GM23338 (cell line): ENCODE results near the gene PLD1. TPM values are rescaled to one million over a fixed set of nuclear protein-coding genes. Genes with fewer than 3 reads are reported as not detected.

Experiments
- ATAC-seq: fragments of 200-7000 bp; cut with Tn5 transposase; 3 replicates; pipeline ENCODE4 v1.9.1; 2020
- DNase-seq: peaks from one replicate; pipeline ENCODE4 v3.0.0-alpha.2; 2015; ENCODE audit warnings: low spot score
- H2AFZ ChIP-seq: fragments of 200-600 bp; sonication (generic); 2 replicates; pipeline ENCODE4 v1.8.0; 2016; ENCODE audit warnings: antibody characterized with exemption, mild to moderate bottlenecking, moderate library complexity
- H3F3A ChIP-seq: fragments of 200-600 bp; sonication (generic); replicated peaks from 2 replicates; pipeline ENCODE4 v1.8.0; 2017; ENCODE audit warnings: antibody characterized with exemption, mixed run types, low read depth
- H3K27ac ChIP-seq: fragments of 200-600 bp; sonication (generic); 2 replicates; pipeline ENCODE4 v1.6.1; 2016; ENCODE audit warnings: low read depth
- H3K27me3 ChIP-seq: fragments of 200-600 bp; sonication (generic); 2 replicates; pipeline ENCODE4 v1.8.0; 2016; ENCODE audit warnings: mild to moderate bottlenecking, mixed run types, moderate library complexity; ENCODE audit not compliant: insufficient read depth
- H3K36me3 ChIP-seq: fragments of 200-600 bp; sonication (generic); 2 replicates; pipeline ENCODE4 v1.8.0; 2016; ENCODE audit warnings: mild to moderate bottlenecking; ENCODE audit not compliant: insufficient read depth
- H3K4me1 ChIP-seq: fragments of 200-600 bp; sonication (generic); 2 replicates; pipeline ENCODE4 v1.8.0; 2016; ENCODE audit warnings: mild to moderate bottlenecking, moderate library complexity; ENCODE audit not compliant: insufficient read depth
- H3K4me2 ChIP-seq: fragments of 200-600 bp; sonication (generic); 2 replicates; pipeline ENCODE4 v1.7.1; 2017; ENCODE audit warnings: mixed run types
- H3K4me3 ChIP-seq: fragments of 200-600 bp; sonication (generic); 2 replicates; pipeline ENCODE4 v1.6.1; 2016; ENCODE audit warnings: mixed run types
- H3K79me2 ChIP-seq: fragments of 200-600 bp; sonication (generic); replicated peaks from 2 replicates; pipeline ENCODE4 v1.8.0; 2017; ENCODE audit warnings: mild to moderate bottlenecking; ENCODE audit not compliant: insufficient read depth
- H3K9me2 ChIP-seq: fragments of 200-600 bp; sonication (generic); 2 replicates; pipeline ENCODE4 v1.8.0; 2017; ENCODE audit not compliant: insufficient read depth
- H4K20me1 ChIP-seq: fragments of 200-600 bp; sonication (generic); replicated peaks from 2 replicates; pipeline ENCODE4 v1.8.0; 2017; ENCODE audit warnings: mild to moderate bottlenecking; ENCODE audit not compliant: insufficient read depth
- H3K27ac Mint-ChIP-seq: 2 replicates; pipeline ENCODE4 v1.8.0; 2020; ENCODE audit warnings: inconsistent platforms, mild to moderate bottlenecking, moderate library complexity, mixed read lengths
- H3K27me3 Mint-ChIP-seq: 3 replicates; pipeline ENCODE4 v1.8.0; 2022; ENCODE audit warnings: low read depth, mild to moderate bottlenecking, moderate library complexity, mixed read lengths, inconsistent platforms; ENCODE audit not compliant: insufficient read depth, poor library complexity
- H3K36me3 Mint-ChIP-seq: 3 replicates; pipeline ENCODE4 v1.8.0; 2021; ENCODE audit warnings: low read depth, mild to moderate bottlenecking, inconsistent platforms, moderate library complexity, mixed read lengths
- H3K4me1 Mint-ChIP-seq: 3 replicates; pipeline ENCODE4 v1.8.0; 2020; ENCODE audit warnings: mild to moderate bottlenecking, inconsistent platforms, mixed read lengths
- H3K4me3 Mint-ChIP-seq: 3 replicates; pipeline ENCODE4 v1.8.0; 2021; ENCODE audit warnings: moderate library complexity, mild to moderate bottlenecking, inconsistent platforms, mixed read lengths
- H3K9me3 Mint-ChIP-seq: 3 replicates; pipeline ENCODE4 v1.8.0; 2020; ENCODE audit warnings: moderate library complexity, mild to moderate bottlenecking, inconsistent platforms, mixed read lengths
- CREB1 ChIP-seq: fragments of 250-450 bp; sonication (Bioruptor Pico); IDR thresholded peaks from 2 replicates; pipeline ENCODE4 v1.5.0; 2020; ENCODE audit warnings: low read depth, mild to moderate bottlenecking, moderate library complexity
- JUNB ChIP-seq: IDR thresholded peaks from one replicate; pipeline ENCODE4 v1.6.1; 2016; ENCODE audit warnings: antibody characterized with exemption; ENCODE audit not compliant: unreplicated experiment
- NANOG ChIP-seq: IDR thresholded peaks from 2 replicates; pipeline ENCODE4 v1.6.1; 2016; ENCODE audit warnings: antibody characterized with exemption, borderline replicate concordance
- POLR2AphosphoS5 ChIP-seq: IDR thresholded peaks from 2 replicates; pipeline ENCODE4 v1.6.1; 2016; ENCODE audit warnings: antibody characterized with exemption, low read depth
- ZNF331 ChIP-seq: fragments of 250-450 bp; sonication (Bioruptor Pico); IDR thresholded peaks from 2 replicates; pipeline ENCODE4 v1.5.0; 2020; ENCODE audit warnings: low read depth, mild to moderate bottlenecking, moderate library complexity
- polyA plus RNA-seq: library from polyadenylated mRNA; unstranded; fragments of >200 nt; fragmentation: Nextera tagmentation; extraction: Ambion mirVana; gene quantifications from 2 replicates; pipeline ENCODE4 v1.2.1, GENCODE V29; 2016
- total RNA-seq: library from RNA; depleted of rRNA; stranded (reverse); fragments of >200 nt; shearing (Covaris generic); gene quantifications from 2 replicates; pipeline ENCODE4 v1.2.3, GENCODE V29; 2014
- TF ChIP-seq, protein P1 (sequence below), 2 experiments: fragments of 200-600 bp in 1 of 2; sonication (generic) in 1 of 2; conservative IDR thresholded peaks; 2 replicates each; pipeline versions ENCODE4 v1.5.1 to v1.6.1; 2016 to 2017; ENCODE audit warnings: antibody characterized with exemption in 2 of 2, low read depth in 2 of 2, mild to moderate bottlenecking in 2 of 2, moderate library complexity in 1 of 2
- TF ChIP-seq, protein P2 (sequence below): IDR thresholded peaks from one replicate; pipeline ENCODE4 v1.6.1; 2018; ENCODE audit warnings: antibody characterized with exemption; ENCODE audit not compliant: unreplicated experiment

PLD1 gene
- total and polyA plus RNA-seq, 2 experiments from 2014 or later, result 1.4 to 2.2 TPM

DNA sequence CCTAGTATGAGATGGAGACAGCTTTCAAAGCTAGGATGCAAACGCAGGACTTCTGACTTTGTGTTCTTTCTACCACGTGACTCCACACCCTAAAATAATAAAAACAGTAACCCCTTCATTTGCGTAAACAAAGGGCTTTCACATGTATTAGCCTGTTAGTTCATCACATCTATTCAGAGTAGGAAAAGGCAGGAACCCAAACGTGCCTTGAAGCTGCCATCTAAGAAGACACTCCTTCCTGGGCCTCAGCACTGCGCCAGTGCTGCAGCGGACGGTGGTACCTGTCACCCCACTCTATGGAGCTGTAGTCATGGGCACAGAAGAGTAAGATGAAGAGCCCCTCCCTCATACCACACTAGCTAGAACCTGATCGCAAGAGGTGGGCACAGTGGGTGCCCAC is 34.3 kb downstream of the PLD1 start:
- Histone ChIP-seq H2AFZ (0 out of 2 replicates have a peak overlapping the region, but pooled peaks have one; percentile 7), H3K36me3 (no peaks in the 10 kb centered on the region), H3K4me1 (peaks cover 13% of the 10 kb centered on the region), H3K27ac (no peak overlapping the region), H3K4me3 (no peak overlapping the region), H3F3A (no peaks in the 10 kb centered on the region), H3K9me2 (no peaks in the 10 kb centered on the region), H4K20me1 (no peaks in the 10 kb centered on the region), H3K27me3 (no peaks in the 10 kb centered on the region), H3K79me2 (no peaks in the 10 kb centered on the region), H3K4me2 (no peak overlapping the region)
- H3K27me3 Mint-ChIP-seq, result no peaks in the 10 kb centered on the region
- H3K9me3 Mint-ChIP-seq, result no peaks in the 10 kb centered on the region
- DNase-seq (no peak), ATAC-seq (no peak)
- peaks cover 20% of the 10 kb centered on the region for H3K4me1 Mint-ChIP-seq
- no peaks in the 10 kb centered on the region for H3K36me3 Mint-ChIP-seq
- 0 out of 2 replicates have a peak overlapping the region, but pooled peaks have one; percentile 30 for H3K27ac Mint-ChIP-seq
- no peak for TF ChIP-seq NANOG
- no peak overlapping the region for H3K4me3 Mint-ChIP-seq

DNA sequence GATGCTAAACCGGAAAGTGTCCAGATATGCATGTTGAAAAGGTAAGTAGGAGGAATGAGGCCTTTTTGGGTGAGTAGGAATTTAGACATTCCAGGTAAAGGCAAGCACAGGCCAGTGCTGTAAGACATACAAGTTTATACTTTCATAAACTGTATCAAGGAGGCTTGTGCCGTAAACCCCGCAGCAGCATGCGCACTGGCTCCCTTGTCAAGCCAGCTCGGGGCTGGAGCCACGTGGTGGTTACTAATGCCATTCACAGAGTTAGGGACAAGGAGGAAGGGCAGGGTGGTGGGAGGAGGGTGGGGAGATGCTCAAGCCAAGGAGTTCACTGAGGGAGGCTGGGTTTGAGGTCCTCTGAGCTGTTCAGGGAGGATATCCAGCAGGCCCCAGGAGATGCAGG is 35.8 kb downstream of the PLD1 start:
- H3F3A ChIP-seq, result no peaks in the 10 kb centered on the region
- H3K27me3 ChIP-seq, result no peaks in the 10 kb centered on the region
- H4K20me1 ChIP-seq, result no peaks in the 10 kb centered on the region
- ATAC-seq, result no peak; the same call in 2 of the 3 replicates
- peaks cover 13% of the 10 kb centered on the region for H3K4me1 ChIP-seq
- H3K9me3 Mint-ChIP-seq, result no peaks in the 10 kb centered on the region
- peaks cover 22% of the 10 kb centered on the region for H3K4me1 Mint-ChIP-seq
- H3K27ac Mint-ChIP-seq, result no peak overlapping the region
- H3K79me2 ChIP-seq, result no peaks in the 10 kb centered on the region
- TF ChIP-seq JUNB (no peak), CREB1 (CRISPR knock-in tag) (no peak), POLR2AphosphoS5 (no peak), ZNF331 (CRISPR knock-in tag) (no peak)
- no peak overlapping the region for H2AFZ ChIP-seq
- H3K36me3 Mint-ChIP-seq, result no peaks in the 10 kb centered on the region
- no peaks in the 10 kb centered on the region for H3K9me2 ChIP-seq
- no peak overlapping the region for H3K27ac ChIP-seq
- no peak overlapping the region for H3K4me2 ChIP-seq
- H3K4me3 Mint-ChIP-seq, result no peak overlapping the region
- DNase-seq, result no peak
- H3K36me3 ChIP-seq, result no peaks in the 10 kb centered on the region
- H3K27me3 Mint-ChIP-seq, result no peaks in the 10 kb centered on the region
- no peak overlapping the region for H3K4me3 ChIP-seq

DNA sequence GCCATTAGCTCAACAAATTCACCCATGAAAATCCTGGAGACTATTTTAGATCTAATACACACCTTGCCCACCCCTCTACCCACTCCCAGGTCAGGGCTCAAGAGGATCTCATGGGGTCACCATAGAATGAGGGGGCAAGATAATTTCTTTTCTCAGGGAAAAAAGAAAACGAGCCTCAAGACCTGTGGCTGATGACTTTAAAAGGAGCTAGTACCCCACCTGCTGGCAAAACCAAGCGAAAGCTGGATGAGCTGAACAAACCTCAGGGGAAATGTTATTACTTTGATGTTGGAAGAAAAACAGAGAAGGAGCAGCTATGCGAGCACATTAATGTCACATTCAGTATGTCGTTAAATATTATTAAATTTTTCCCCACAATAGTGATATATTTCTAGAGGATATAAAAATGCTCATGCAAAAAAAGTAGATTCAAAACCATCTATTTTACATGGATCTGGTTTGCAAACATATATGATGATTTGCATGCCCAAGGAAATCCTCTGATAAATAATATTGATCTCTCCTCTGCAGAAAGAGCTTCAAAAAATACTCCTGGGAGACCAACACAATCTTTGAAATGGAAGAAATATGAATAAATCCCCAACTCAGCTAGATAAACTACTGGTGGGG is 37.7 kb downstream of the PLD1 start:
- Histone ChIP-seq H3F3A (no peaks in the 10 kb centered on the region), H3K4me2 (no peak overlapping the region), H3K4me1 (peaks cover 8% of the 10 kb centered on the region), H3K9me2 (no peaks in the 10 kb centered on the region), H2AFZ (no peak overlapping the region), H4K20me1 (no peaks in the 10 kb centered on the region), H3K27ac (no peak overlapping the region), H3K79me2 (no peaks in the 10 kb centered on the region), H3K4me3 (no peak overlapping the region), H3K36me3 (no peaks in the 10 kb centered on the region), H3K27me3 (no peaks in the 10 kb centered on the region)
- no peaks in the 10 kb centered on the region for H3K27me3 Mint-ChIP-seq
- no peaks in the 10 kb centered on the region for H3K9me3 Mint-ChIP-seq
- peaks cover 20% of the 10 kb centered on the region for H3K4me1 Mint-ChIP-seq
- H3K36me3 Mint-ChIP-seq, result no peaks in the 10 kb centered on the region
- H3K4me3 Mint-ChIP-seq, result no peak overlapping the region
- DNase-seq (peak; percentile 84), ATAC-seq (peak; percentile 73)
- TF ChIP-seq, protein P1, sequence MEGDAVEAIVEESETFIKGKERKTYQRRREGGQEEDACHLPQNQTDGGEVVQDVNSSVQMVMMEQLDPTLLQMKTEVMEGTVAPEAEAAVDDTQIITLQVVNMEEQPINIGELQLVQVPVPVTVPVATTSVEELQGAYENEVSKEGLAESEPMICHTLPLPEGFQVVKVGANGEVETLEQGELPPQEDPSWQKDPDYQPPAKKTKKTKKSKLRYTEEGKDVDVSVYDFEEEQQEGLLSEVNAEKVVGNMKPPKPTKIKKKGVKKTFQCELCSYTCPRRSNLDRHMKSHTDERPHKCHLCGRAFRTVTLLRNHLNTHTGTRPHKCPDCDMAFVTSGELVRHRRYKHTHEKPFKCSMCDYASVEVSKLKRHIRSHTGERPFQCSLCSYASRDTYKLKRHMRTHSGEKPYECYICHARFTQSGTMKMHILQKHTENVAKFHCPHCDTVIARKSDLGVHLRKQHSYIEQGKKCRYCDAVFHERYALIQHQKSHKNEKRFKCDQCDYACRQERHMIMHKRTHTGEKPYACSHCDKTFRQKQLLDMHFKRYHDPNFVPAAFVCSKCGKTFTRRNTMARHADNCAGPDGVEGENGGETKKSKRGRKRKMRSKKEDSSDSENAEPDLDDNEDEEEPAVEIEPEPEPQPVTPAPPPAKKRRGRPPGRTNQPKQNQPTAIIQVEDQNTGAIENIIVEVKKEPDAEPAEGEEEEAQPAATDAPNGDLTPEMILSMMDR (conservative IDR thresholded peaks at IDR 0.05; ENCODE audit: low read depth in 2 of 2), result peak; percentile 85 to 86
- TF ChIP-seq, protein P2, sequence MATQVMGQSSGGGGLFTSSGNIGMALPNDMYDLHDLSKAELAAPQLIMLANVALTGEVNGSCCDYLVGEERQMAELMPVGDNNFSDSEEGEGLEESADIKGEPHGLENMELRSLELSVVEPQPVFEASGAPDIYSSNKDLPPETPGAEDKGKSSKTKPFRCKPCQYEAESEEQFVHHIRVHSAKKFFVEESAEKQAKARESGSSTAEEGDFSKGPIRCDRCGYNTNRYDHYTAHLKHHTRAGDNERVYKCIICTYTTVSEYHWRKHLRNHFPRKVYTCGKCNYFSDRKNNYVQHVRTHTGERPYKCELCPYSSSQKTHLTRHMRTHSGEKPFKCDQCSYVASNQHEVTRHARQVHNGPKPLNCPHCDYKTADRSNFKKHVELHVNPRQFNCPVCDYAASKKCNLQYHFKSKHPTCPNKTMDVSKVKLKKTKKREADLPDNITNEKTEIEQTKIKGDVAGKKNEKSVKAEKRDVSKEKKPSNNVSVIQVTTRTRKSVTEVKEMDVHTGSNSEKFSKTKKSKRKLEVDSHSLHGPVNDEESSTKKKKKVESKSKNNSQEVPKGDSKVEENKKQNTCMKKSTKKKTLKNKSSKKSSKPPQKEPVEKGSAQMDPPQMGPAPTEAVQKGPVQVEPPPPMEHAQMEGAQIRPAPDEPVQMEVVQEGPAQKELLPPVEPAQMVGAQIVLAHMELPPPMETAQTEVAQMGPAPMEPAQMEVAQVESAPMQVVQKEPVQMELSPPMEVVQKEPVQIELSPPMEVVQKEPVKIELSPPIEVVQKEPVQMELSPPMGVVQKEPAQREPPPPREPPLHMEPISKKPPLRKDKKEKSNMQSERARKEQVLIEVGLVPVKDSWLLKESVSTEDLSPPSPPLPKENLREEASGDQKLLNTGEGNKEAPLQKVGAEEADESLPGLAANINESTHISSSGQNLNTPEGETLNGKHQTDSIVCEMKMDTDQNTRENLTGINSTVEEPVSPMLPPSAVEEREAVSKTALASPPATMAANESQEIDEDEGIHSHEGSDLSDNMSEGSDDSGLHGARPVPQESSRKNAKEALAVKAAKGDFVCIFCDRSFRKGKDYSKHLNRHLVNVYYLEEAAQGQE, result no peak
- no peak for TF ChIP-seq POLR2AphosphoS5
- H3K27ac Mint-ChIP-seq, result no peak overlapping the region
